ENCODE data around the gene ZNF135. TPM values are rescaled to one million over a fixed set of nuclear protein-coding genes. Genes with fewer than 3 reads are reported as not detected.

Gene ZNF135
- 1 to 10 TPM; 1.2 to 1.4 TPM for total RNA-seq

DNA sequence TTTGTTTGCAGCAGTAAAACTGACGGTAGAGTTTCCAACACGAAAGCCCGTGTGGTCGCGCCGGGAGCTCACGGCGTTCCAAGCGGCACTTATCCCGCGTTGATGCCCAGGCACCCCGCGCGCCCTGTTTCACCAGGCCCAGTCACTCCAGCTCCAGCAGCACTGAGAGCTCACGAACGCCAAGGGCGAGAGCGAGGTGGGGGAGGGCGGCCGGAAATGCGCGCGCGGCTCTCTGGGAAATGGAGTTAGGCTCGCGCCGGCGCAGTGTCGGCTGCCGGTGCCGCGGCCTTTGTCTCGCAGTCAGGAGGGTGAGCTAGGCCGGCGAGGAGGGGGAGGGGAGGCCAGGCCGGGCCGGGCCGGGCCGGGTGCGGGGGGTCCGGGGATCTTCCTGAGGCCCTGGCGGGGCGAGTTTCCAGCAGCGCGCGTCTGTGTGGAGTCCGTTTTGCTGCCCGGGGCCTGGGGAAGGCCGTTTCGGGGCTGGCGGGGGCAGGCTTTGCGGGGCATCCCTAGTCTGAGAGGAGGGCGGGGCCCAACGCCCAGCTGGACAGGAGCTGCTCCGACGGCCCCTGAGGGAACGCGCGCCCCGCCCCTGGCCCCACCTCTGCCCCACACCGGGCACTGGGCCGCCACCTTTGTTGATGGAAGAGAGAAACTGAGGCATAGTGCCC is at the start of gene ZNF135:
TSS of gene ZNF135 (plus strand) at position 280 of the 668 bp plus-strand sequence. CDS start 721 bp downstream, outside the sequence.
- Mint-ChIP-seq H3K36me3 (ENCODE audit: low read depth) (peaks cover 39% of the 10 kb centered on the region), H3K27ac (peak within 1 kb of the TSS; percentile 78), H3K27me3 (peaks cover 18% of the 10 kb centered on the region), H3K4me1 (ENCODE audit: low read depth) (peaks cover 3% of the 10 kb centered on the region), H3K9me3 (peaks cover 46% of the 10 kb centered on the region), H3K4me3 (peak within 1 kb of the TSS; percentile 75)
- intact Hi-C loops (cut with micrococcal nuclease), result no loop called here
- peak; percentile 81 for DNase-seq
- ChIA-PET POLR2A (interaction anchor here (0.8 to 1.2 kb wide), 3 partner anchors 9 to 57 kb away, joined by 3 to 4 read pairs (median 3); no protein-coding TSS in a partner anchor), CTCF (interaction anchor here (0.9 to 1.2 kb wide), 3 partner anchors 37 to 124 kb away, joined by 3 to 5 read pairs (median 3); partner anchors contain the start of gene ZNF274)
- no peak for TF ChIP-seq CTCF (IDR thresholded peaks at IDR 0.05)
- ATAC-seq, result peak; percentile 95

GRCh38 chr19:58009301-58009665 is 49.8 kb upstream of the ZNF135 start:
- CTCF ChIA-PET, result interaction anchor here (1.0 kb wide), 1 partner anchor 13 kb away, joined by 3 read pairs; no protein-coding TSS in a partner anchor
- intact Hi-C loops (cut with micrococcal nuclease), result loop anchor here (10.0 kb wide), 1 partner anchor 54 kb away; no protein-coding TSS in a partner anchor
- H3K9me3 Mint-ChIP-seq, result peaks cover 62% of the 10 kb centered on the region
- peaks cover 13% of the 10 kb centered on the region for H3K4me1 Mint-ChIP-seq (ENCODE audit: low read depth)
- H3K4me3 Mint-ChIP-seq, result peak overlapping the region; percentile 74
- POLR2A ChIA-PET, result interaction anchor here (1.4 kb wide), 1 partner anchor 75 kb away, joined by 3 read pairs; no protein-coding TSS in a partner anchor
- DNase-seq, result no peak
- H3K27ac Mint-ChIP-seq, result no peak overlapping the region
- peaks cover 45% of the 10 kb centered on the region for H3K36me3 Mint-ChIP-seq (ENCODE audit: low read depth)
- no peaks in the 10 kb centered on the region for H3K27me3 Mint-ChIP-seq
- ATAC-seq, result no peak
- TF ChIP-seq CTCF (IDR thresholded peaks at IDR 0.05), result no peak

- peak; percentile 95 for ATAC-seq
- Mint-ChIP-seq H3K4me1 (ENCODE audit: low read depth) (peaks cover 8% of the 10 kb centered on the region), H3K36me3 (ENCODE audit: low read depth) (peaks cover 40% of the 10 kb centered on the region), H3K27me3 (no peaks in the 10 kb centered on the region), H3K4me3 (peak overlapping the region; percentile 74), H3K27ac (peak overlapping the region; percentile 75), H3K9me3 (peaks cover 59% of the 10 kb centered on the region)
- peak; percentile 83 for DNase-seq
- no peak for TF ChIP-seq CTCF (IDR thresholded peaks at IDR 0.05)
- CTCF ChIA-PET, result no interaction called here
- POLR2A ChIA-PET, result no interaction called here
- intact Hi-C loops (cut with micrococcal nuclease), result loop anchor here (10.0 kb wide), 1 partner anchor 55 kb away; no protein-coding TSS in a partner anchor
Observed at GRCh38 chr19:58009666-58010301, 49.3 kb upstream of the ZNF135 start.

DNA sequence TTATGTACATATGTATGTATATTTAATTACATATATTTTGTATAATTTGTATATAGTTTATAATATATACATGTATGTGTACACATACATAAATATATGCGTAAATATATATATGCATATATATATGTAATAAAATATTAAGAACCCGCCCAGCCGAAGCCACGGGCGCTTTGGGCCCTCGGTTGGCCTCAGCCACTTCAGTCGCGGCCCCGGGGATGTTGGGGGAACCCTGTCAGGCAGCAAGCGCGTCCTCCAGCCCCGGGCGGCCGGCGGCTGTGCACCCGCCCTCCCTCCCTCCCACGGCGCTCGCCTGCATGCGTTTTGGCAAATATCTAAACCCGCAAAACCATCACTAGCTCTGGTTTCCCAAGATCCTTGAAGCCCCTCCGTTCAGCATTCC is 48.6 kb upstream of the ZNF135 start:
- H3K27me3 Mint-ChIP-seq, result no peaks in the 10 kb centered on the region
- peaks cover 55% of the 10 kb centered on the region for H3K9me3 Mint-ChIP-seq
- TF ChIP-seq CTCF (IDR thresholded peaks at IDR 0.05), result no peak
- ATAC-seq (no peak), DNase-seq (no peak)
- H3K36me3 Mint-ChIP-seq (ENCODE audit: low read depth), result peaks cover 32% of the 10 kb centered on the region
- POLR2A ChIA-PET, result no interaction called here
- no peak overlapping the region for H3K27ac Mint-ChIP-seq
- H3K4me1 Mint-ChIP-seq (ENCODE audit: low read depth), result peaks cover 6% of the 10 kb centered on the region
- CTCF ChIA-PET, result no interaction called here
- intact Hi-C loops (cut with micrococcal nuclease), result no loop called here
- H3K4me3 Mint-ChIP-seq, result peak overlapping the region; percentile 74

DNA sequence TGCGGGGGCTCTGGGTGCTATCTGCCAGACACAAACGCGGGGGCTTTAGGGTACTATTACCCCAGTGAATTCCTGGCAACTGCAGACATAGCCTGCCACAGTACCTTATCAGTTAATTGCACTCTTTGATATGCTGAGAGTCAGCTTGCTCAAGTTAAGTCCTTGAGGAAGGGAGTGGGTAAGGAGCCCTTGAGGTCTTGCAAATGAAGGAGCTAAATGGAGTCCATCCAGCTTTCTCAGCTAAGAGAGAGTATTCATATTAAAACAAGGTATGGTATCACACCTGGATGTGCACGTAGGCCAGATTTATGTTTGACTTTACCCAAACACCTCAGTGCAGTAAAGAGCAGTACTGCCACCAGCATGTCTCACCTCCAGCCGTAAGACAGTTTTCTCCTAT is 44.9 kb upstream of the ZNF135 start:
- peaks cover 4% of the 10 kb centered on the region for H3K27me3 Mint-ChIP-seq
- CTCF ChIA-PET, result no interaction called here
- no peak overlapping the region for H3K4me3 Mint-ChIP-seq
- ATAC-seq (no peak), DNase-seq (no peak)
- TF ChIP-seq CTCF (IDR thresholded peaks at IDR 0.05), result no peak
- H3K9me3 Mint-ChIP-seq, result peaks cover 34% of the 10 kb centered on the region
- peaks cover 4% of the 10 kb centered on the region for H3K4me1 Mint-ChIP-seq (ENCODE audit: low read depth)
- H3K27ac Mint-ChIP-seq, result no peak overlapping the region
- POLR2A ChIA-PET, result no interaction called here
- H3K36me3 Mint-ChIP-seq (ENCODE audit: low read depth), result peaks cover 9% of the 10 kb centered on the region
- intact Hi-C loops (cut with micrococcal nuclease), result no loop called here
